Measurements from ENCODE around the gene CCDC85B. TPM values are rescaled to one million over a fixed set of nuclear protein-coding genes. Genes with fewer than 3 reads are reported as not detected.
A peak's percentile ranks its signal among the peaks of the same experiment; 100 is the strongest.

Gene CCDC85B
- total and polyA plus RNA-seq, 2 of the 13 experiments (the other 11 are each of a cell fraction or from before 2014, with no cell fraction given): 8.2 to 19.5 TPM

DNA sequence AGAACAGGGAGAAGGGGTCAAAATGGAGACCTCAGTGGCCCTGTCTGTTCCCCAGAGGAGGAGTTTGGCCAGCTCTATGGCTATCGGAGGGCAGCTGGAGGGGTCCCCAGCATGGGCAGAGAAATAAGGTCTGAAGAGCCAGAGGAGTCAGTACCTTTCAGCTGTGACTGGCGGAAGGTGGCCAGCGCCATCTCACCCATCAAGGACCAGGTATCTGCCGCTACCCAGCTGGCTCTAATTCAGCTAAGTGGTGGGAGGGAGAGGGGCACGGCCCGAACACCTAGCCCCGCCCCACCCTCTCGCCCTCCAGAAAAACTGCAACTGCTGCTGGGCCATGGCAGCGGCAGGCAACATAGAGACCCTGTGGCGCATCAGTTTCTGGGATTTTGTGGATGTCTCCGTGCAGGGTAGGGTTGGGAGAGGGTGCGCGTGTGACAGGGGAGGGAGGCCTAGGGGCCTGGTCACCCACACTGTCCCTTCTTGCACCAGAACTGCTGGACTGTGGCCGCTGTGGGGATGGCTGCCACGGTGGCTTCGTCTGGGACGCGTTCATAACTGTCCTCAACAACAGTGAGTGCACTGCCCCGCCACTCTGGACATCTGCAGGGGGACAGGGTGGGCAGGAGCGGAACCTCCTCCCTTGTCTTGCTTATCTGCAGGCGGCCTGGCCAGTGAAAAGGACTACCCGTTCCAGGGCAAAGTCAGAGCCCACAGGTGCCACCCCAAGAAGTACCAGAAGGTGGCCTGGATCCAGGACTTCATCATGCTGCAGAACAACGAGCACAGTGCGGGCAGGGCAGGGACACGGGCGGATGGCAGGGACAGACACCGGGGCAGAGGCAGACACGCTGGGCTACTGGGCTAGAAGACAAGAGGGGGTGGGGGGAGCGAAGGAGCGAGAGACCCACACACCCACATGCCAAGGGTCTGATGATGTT lies 8.1 kb upstream of the CCDC85B start:
- no peak overlapping the region for H3K4me3 ChIP-seq (replicated peaks in 1 of 3; ENCODE audit: insufficient read depth in 1 of 3, low read depth in 2 of 3, low read length in 3 of 3)
- no peaks in the 10 kb centered on the region for H3K79me2 ChIP-seq (ENCODE audit: insufficient read depth, low read length)
- CTCF ChIA-PET (ENCODE audit: low intra/inter-chr PET ratio, low total read pairs): interaction anchor here (2.9 kb wide), 1 partner anchor 106 kb away, joined by 77 read pairs; no protein-coding TSS in a partner anchor
- no TSS peak for BruUV-seq (replicated peaks)
- H3K27ac ChIP-seq (ENCODE audit: extremely low read length, insufficient read depth, low read length): no peak overlapping the region
- no peak for TF ChIP-seq MBD4 (IDR thresholded peaks at IDR 0.05; ENCODE audit: borderline replicate concordance, low read length)
- TF ChIP-seq AGO2 (optimal IDR thresholded peaks at IDR 0.05; ENCODE audit: low read depth, low read length): peak; percentile 63
- no peaks in the 10 kb centered on the region for H4K20me1 ChIP-seq (ENCODE audit: insufficient read depth, low read length)
- H2AFZ ChIP-seq (ENCODE audit: low read length): no peak overlapping the region
- no peak overlapping the region for H3K4me2 ChIP-seq (ENCODE audit: low read depth, low read length)
- intact Hi-C loops (cut with micrococcal nuclease; ENCODE audit: unreplicated experiment): no loop called here
- ATAC-seq: no peak
- no peak for DNase-seq (ENCODE audit: low spot score)
- no peaks in the 10 kb centered on the region for H3K27me3 ChIP-seq (ENCODE audit: control insufficient read depth in 1 of 2, insufficient read depth in 2 of 2, low read length in 2 of 2)
- H3K9me3 ChIP-seq (ENCODE audit: low read length): no peaks in the 10 kb centered on the region
- 98% methylated on average over 19 of the region's 30 CpGs for WGBS (ENCODE audit: low lambda C conversion rate)
- FAIRE-seq: no peak
- POLR2A ChIA-PET: no interaction called here
- in situ Hi-C loops (cut with HindIII; ENCODE audit: extremely low pct_ligation_motif_present, low pct_unique_long_range_greater_than_20kb): loop anchor here (5.0 kb wide), 1 partner anchor 105 kb away; no protein-coding TSS in a partner anchor
- H3K4me1 ChIP-seq (ENCODE audit: insufficient read depth, low read length): peaks cover 39% of the 10 kb centered on the region
- H3K36me3 ChIP-seq (replicated peaks in 1 of 2; ENCODE audit: control insufficient read depth in 1 of 2, insufficient read depth in 2 of 2, low read length in 2 of 2): peaks cover 4 to 19% of the 10 kb centered on the region in 2 experiments; a peak in 4 of 5 replicates
- no peak overlapping the region for H3K9ac ChIP-seq (ENCODE audit: insufficient read depth, low read depth, low read length)

DNA sequence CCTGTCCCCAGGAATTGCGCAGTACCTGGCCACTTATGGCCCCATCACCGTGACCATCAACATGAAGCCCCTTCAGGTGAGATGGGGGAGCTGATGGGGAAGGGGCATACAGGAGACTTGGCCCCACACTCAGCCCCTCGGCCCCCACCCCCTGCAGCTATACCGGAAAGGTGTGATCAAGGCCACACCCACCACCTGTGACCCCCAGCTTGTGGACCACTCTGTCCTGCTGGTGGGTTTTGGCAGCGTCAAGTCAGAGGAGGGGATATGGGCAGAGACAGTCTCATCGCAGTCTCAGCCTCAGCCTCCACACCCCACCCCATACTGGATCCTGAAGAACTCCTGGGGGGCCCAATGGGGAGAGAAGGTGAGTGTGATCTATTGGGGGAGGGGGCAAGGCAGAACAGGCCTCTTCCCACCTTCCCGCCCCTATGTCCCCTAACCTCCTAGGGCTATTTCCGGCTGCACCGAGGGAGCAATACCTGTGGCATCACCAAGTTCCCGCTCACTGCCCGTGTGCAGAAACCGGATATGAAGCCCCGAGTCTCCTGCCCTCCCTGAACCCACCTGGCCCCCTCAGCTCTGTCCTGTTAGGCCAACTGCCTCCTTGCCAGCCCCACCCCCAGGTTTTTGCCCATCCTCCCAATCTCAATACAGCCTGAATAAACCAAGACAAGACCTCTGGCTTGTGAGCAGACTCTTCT lies 7.3 kb upstream of the CCDC85B start:
- in situ Hi-C loops (cut with HindIII; ENCODE audit: extremely low pct_ligation_motif_present, low pct_unique_long_range_greater_than_20kb) (loop anchor here (5.0 kb wide), 1 partner anchor 104 kb away; no protein-coding TSS in a partner anchor), intact Hi-C loops (cut with micrococcal nuclease; ENCODE audit: unreplicated experiment) (no loop called here)
- Histone ChIP-seq H2AFZ (ENCODE audit: low read length) (no peak overlapping the region), H3K36me3 (replicated peaks in 1 of 2; ENCODE audit: control insufficient read depth in 1 of 2, insufficient read depth in 2 of 2, low read length in 2 of 2) (peaks cover 4 to 19% of the 10 kb centered on the region in 2 experiments; a peak in 4 of 5 replicates), H3K27ac (ENCODE audit: extremely low read length, insufficient read depth, low read length) (no peak overlapping the region), H3K79me2 (ENCODE audit: insufficient read depth, low read length) (no peaks in the 10 kb centered on the region), H3K4me2 (ENCODE audit: low read depth, low read length) (no peak overlapping the region), H3K4me1 (ENCODE audit: insufficient read depth, low read length) (peaks cover 39% of the 10 kb centered on the region), H3K9ac (ENCODE audit: insufficient read depth, low read depth, low read length) (no peak overlapping the region), H3K27me3 (ENCODE audit: control insufficient read depth in 1 of 2, insufficient read depth in 2 of 2, low read length in 2 of 2) (no peaks in the 10 kb centered on the region; a peak in 1 of 5 replicates), H3K9me3 (ENCODE audit: low read length) (no peaks in the 10 kb centered on the region), H4K20me1 (ENCODE audit: insufficient read depth, low read length) (no peaks in the 10 kb centered on the region), H3K4me3 (replicated peaks in 1 of 3; ENCODE audit: insufficient read depth in 1 of 3, low read depth in 2 of 3, low read length in 3 of 3) (no peak overlapping the region)
- 94% methylated on average over 10 of the region's 13 CpGs for WGBS (ENCODE audit: low lambda C conversion rate)
- ATAC-seq (no peak), FAIRE-seq (no peak), DNase-seq (ENCODE audit: low spot score) (no peak)
- BruUV-seq (replicated peaks): no TSS peak
- no peak for TF ChIP-seq ZNF136 (CRISPR knock-in tag; IDR thresholded peaks at IDR 0.05; ENCODE audit: low read depth)
- TF ChIP-seq ZMAT3 (CRISPR knock-in tag; conservative IDR thresholded peaks at IDR 0.05): no peak
- no peak for TF ChIP-seq KAT7 (CRISPR knock-in tag; IDR thresholded peaks at IDR 0.05; ENCODE audit: borderline replicate concordance)
- POLR2A ChIA-PET: no interaction called here
- CTCF ChIA-PET (ENCODE audit: low intra/inter-chr PET ratio, low total read pairs): interaction anchor here (1.7 to 2.9 kb wide), 3 partner anchors 23 to 177 kb away, joined by 6 to 77 read pairs (median 7); partner anchors contain the start of gene MUS81

Measured in HepG2 (cell line).